Endodermal cell (in vitro differentiated cells): ENCODE data around the gene PRKAG3. TPM values are rescaled to one million over a fixed set of nuclear protein-coding genes. Genes with fewer than 3 reads are reported as not detected.

ENCODE experiments used
- DNase-seq: peaks from one replicate; pipeline ENCODE4 v3.0.0-alpha.2; 2017
- H3K27ac ChIP-seq: 2 replicates; pipeline ENCODE4 v1.5.1; 2013; ENCODE audit warnings: mild to moderate bottlenecking, low read depth, low read length, moderate library complexity
- H3K27me3 ChIP-seq: 2 replicates; pipeline ENCODE4 v1.6.1; 2013; ENCODE audit warnings: mild to moderate bottlenecking, low read length, moderate library complexity; ENCODE audit not compliant: insufficient read depth, control insufficient read depth, poor library complexity, severe bottlenecking
- H3K36me3 ChIP-seq: 2 replicates; pipeline ENCODE4 v1.7.0; 2013; ENCODE audit warnings: mild to moderate bottlenecking, low read length, moderate library complexity; ENCODE audit not compliant: control insufficient read depth, insufficient read depth
- H3K4me1 ChIP-seq: one replicate; pipeline ENCODE4 v1.7.0; 2013; ENCODE audit warnings: low read length; ENCODE audit not compliant: control insufficient read depth, insufficient read depth
- H3K4me3 ChIP-seq: 2 replicates; pipeline ENCODE4 v1.5.1; 2013; ENCODE audit warnings: mild to moderate bottlenecking, low read length, moderate library complexity
- H3K9ac ChIP-seq: 2 replicates; pipeline ENCODE4 v1.6.1; 2013; ENCODE audit warnings: mild to moderate bottlenecking, low read length, moderate library complexity; ENCODE audit not compliant: poor library complexity, severe bottlenecking; ENCODE audit errors: extremely low read depth
- H3K9me3 ChIP-seq: 2 replicates; pipeline ENCODE4 v1.6.1; 2013; ENCODE audit warnings: mild to moderate bottlenecking, low read length, moderate library complexity; ENCODE audit not compliant: control insufficient read depth
- H3K27ac Mint-ChIP-seq: 2 replicates; pipeline ENCODE4 v1.8.0; 2020; ENCODE audit warnings: mixed read lengths
- H3K27me3 Mint-ChIP-seq: 2 replicates; pipeline ENCODE4 v1.8.0; 2021; ENCODE audit warnings: mild to moderate bottlenecking, mixed read lengths; ENCODE audit not compliant: insufficient read depth
- H3K36me3 Mint-ChIP-seq: 2 replicates; pipeline ENCODE4 v1.8.0; 2020; ENCODE audit warnings: low read depth, mixed read lengths
- H3K4me1 Mint-ChIP-seq: 2 replicates; pipeline ENCODE4 v1.8.0; 2020; ENCODE audit warnings: mixed read lengths
- H3K4me3 Mint-ChIP-seq: 2 replicates; pipeline ENCODE4 v1.8.0; 2020; ENCODE audit warnings: mild to moderate bottlenecking, moderate library complexity, mixed read lengths
- H3K9me3 Mint-ChIP-seq: 2 replicates; pipeline ENCODE4 v1.8.0; 2020; ENCODE audit warnings: mild to moderate bottlenecking, mixed read lengths
- CTCF ChIP-seq: fragments of 200-600 bp; sonication (generic); conservative IDR thresholded peaks from 2 replicates; pipeline ENCODE4 v1.5.0; 2021; ENCODE audit warnings: antibody characterized with exemption, mild to moderate bottlenecking
- WGBS, 2 experiments: methylation state at CpG; one replicate each; pipeline versions ENCODE4 v1.1.5 to v1.1.7; 2013; ENCODE audit warnings: missing lambda C conversion rate in 2 of 2, mixed read lengths in 1 of 2; ENCODE audit not compliant: insufficient coverage in 1 of 2, insufficient read length in 1 of 2; 5-methylcytosine and 5-hydroxymethylcytosine counted together
- long read RNA-seq, 4 experiments: library from polyadenylated mRNA in 2 of 4; library from RNA in 1 of 4; library from capped mRNA in 1 of 4; stranded (forward) in 3 of 4; unstranded in 1 of 4; transcript quantifications; one replicate each; pipeline ENCODE4 v2.0.0, GENCODE V29; 2020 to 2021; ENCODE audit warnings: inconsistent platforms in 1 of 4
- polyA plus RNA-seq, 2 experiments: library from polyadenylated mRNA; stranded (reverse); fragments of 50-300 nt; gene quantifications; one replicate each; pipeline ENCODE4 v1.2.3, GENCODE V29; 2013
- total RNA-seq, 2 donors: library from RNA; stranded (reverse); fragmentation: NEBNext Ultra II Directional in 1 of 2; extraction: Animal tissue kit (Norgen Biotek cat#: 25700) in 1 of 2; gene quantifications; 2 replicates in 1 of 2; 3 replicates in 1 of 2; pipeline ENCODE4 v1.2.1, GENCODE V29; 2021

PRKAG3 gene
- not detected for total RNA-seq
- polyA plus RNA-seq (2013, experiment 1 of 2) = not detected
- polyA plus RNA-seq (2013, experiment 2 of 2) = not detected
- long read RNA-seq, experiment 1 = 0 reads
- long read RNA-seq, experiment 2 = 0 reads
- long read RNA-seq, experiment 3 = 0 reads
- long read RNA-seq, experiment 4 = 0 reads

- H3K9ac ChIP-seq = no peak within 1 kb of the TSS
- no peak for TF ChIP-seq CTCF
- H3K36me3 ChIP-seq = no peaks in the 10 kb centered on the region
- Mint-ChIP-seq H3K4me3 (no peak within 1 kb of the TSS), H3K9me3 (no peaks in the 10 kb centered on the region), H3K4me1 (peaks cover 11% of the 10 kb centered on the region), H3K27me3 (peaks cover 3% of the 10 kb centered on the region), H3K36me3 (no peaks in the 10 kb centered on the region), H3K27ac (peak within 1 kb of the TSS; percentile 4)
- DNase-seq = no peak
- H3K4me3 ChIP-seq = no peak within 1 kb of the TSS
- H3K9me3 ChIP-seq = no peaks in the 10 kb centered on the region
- 92% methylated on average over 10 to 18 of the region's 18 CpGs for WGBS, 2 experiments
- H3K27me3 ChIP-seq = no peaks in the 10 kb centered on the region
- no peak within 1 kb of the TSS for H3K27ac ChIP-seq
- H3K4me1 ChIP-seq = peaks cover 2% of the 10 kb centered on the region
These were observed at the start of gene PRKAG3 for GRCh38 chr2:218831378-218831990. PRKAG3 (minus strand) TSS chr2:218831803.

DNA sequence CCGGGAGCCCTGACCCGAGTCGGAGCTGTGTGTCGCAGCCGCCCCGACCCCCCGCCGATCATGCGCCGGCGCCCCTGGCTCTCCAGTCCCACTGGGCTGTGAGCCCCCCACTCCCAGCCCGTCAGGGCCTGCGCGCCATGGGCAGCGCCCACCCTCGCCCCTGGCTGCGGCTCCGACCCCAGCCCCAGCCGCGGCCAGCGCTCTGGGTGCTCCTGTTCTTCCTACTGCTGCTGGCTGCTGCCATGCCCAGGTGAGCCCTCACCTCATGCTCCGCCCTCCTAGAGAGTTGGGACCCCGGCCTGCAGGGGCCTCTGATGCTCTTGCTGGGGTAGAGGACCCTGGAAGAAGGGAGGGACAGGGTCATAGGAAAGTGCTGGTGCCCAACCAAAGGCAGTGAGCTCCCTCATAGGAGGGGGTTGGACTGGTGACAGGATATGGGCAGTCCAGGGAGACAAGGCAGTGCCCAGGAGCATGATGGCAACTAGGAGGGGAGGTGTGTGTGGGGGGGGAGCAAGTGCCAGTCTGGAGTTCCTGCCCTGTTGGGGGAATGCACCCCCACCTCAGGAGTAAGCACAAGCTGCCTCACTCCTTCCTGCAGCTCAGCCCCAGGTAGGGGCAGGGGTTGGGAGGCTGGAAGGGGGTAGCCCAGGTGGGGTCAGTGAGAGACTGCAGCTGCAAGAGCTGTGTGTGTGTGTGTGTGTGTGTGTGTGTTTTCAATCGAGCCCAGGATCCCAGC is 49.4 kb upstream of the PRKAG3 start:
- Histone ChIP-seq H3K4me3 (no peak overlapping the region), H3K9me3 (peaks cover 5% of the 10 kb centered on the region), H3K27me3 (peaks cover 96% of the 10 kb centered on the region), H3K27ac (no peak overlapping the region), H3K36me3 (no peaks in the 10 kb centered on the region), H3K4me1 (no peaks in the 10 kb centered on the region), H3K9ac (no peak overlapping the region)
- TF ChIP-seq CTCF = no peak
- Mint-ChIP-seq H3K27ac (no peak overlapping the region), H3K36me3 (no peaks in the 10 kb centered on the region), H3K27me3 (peaks cover 98% of the 10 kb centered on the region), H3K4me3 (no peak overlapping the region), H3K9me3 (peaks cover 3% of the 10 kb centered on the region), H3K4me1 (peaks cover 6% of the 10 kb centered on the region)
- WGBS, 2 experiments = 18 to 33% methylated on average over 1 to 24 of the region's 24 CpGs
- peak; percentile 59 for DNase-seq

GRCh38 chr2:218880102-218880858 is 48.7 kb upstream of the PRKAG3 start, which contains the start of gene WNT10A:
WNT10A (plus strand) TSS chr2:218880852; CDS start chr2:218880996, 144 bp downstream.
- Histone ChIP-seq H3K9me3 (peaks cover 6% of the 10 kb centered on the region), H3K4me1 (no peaks in the 10 kb centered on the region), H3K9ac (no peak within 1 kb of the TSS), H3K27ac (no peak within 1 kb of the TSS), H3K36me3 (no peaks in the 10 kb centered on the region), H3K4me3 (no peak within 1 kb of the TSS), H3K27me3 (peaks cover 96% of the 10 kb centered on the region)
- Mint-ChIP-seq H3K9me3 (peaks cover 3% of the 10 kb centered on the region), H3K27me3 (peaks cover 98% of the 10 kb centered on the region), H3K36me3 (no peaks in the 10 kb centered on the region), H3K4me1 (peaks cover 6% of the 10 kb centered on the region), H3K27ac (no peak within 1 kb of the TSS), H3K4me3 (peak within 1 kb of the TSS; percentile 41)
- WGBS, 2 experiments = 3% methylated on average over 16 to 54 of the region's 58 CpGs
- peak; percentile 77 for DNase-seq
- no peak for TF ChIP-seq CTCF
